CD4-positive, alpha-beta T cell (primary cell): ENCODE measurements around the gene PRPF18. TPM values are rescaled to one million over a fixed set of nuclear protein-coding genes. Genes with fewer than 3 reads are reported as not detected.
A peak's percentile ranks its signal among the peaks of the same experiment; 100 is the strongest.

Source experiments
- ATAC-seq: fragments of 200-7000 bp; cut with Tn5 transposase; one replicate; pipeline ENCODE4 v1.10.0; 2022; ENCODE audit warnings: mild to moderate bottlenecking; ENCODE audit not compliant: poor library complexity
- CTCF ChIA-PET: fragments of 350-600 bp; sonication (Branson Sonifier 250); formaldehyde crosslinking; loops from one replicate; lab custom pipeline; 2021; ENCODE audit warnings: antibody characterized with exemption, inconsistent platforms; lab: Charles Lee
- POLR2A ChIA-PET: fragments of 350-600 bp; sonication (Branson Sonifier 250); formaldehyde crosslinking; loops from one replicate; lab custom pipeline; 2021; ENCODE audit warnings: antibody characterized with exemption, inconsistent platforms; lab: Charles Lee
- DNase-seq, 14 experiments: peaks; one replicate each; pipeline ENCODE4 v3.0.0-alpha.2; 2013 to 2020; ENCODE audit warnings: mixed read lengths in 2 of 14
- H3K27ac ChIP-seq, 2 donors: one replicate each; pipeline versions ENCODE4 v1.5.1 to v1.7.0; 2013; ENCODE audit warnings: low read length in 2 of 2, low read depth in 1 of 2, mild to moderate bottlenecking in 1 of 2
- H3K27me3 ChIP-seq, 2 experiments: 1 replicate in 1 of 2; 2 replicates in 1 of 2; pipeline versions ENCODE4 v1.6.1 to v1.7.0; 2013; ENCODE audit warnings: low read length in 2 of 2, control low read depth in 1 of 2, mild to moderate bottlenecking in 1 of 2, moderate library complexity in 1 of 2; ENCODE audit not compliant: insufficient read depth in 2 of 2, control insufficient read depth in 1 of 2
- H3K36me3 ChIP-seq: one replicate; pipeline ENCODE4 v1.6.1; 2013; ENCODE audit warnings: low read length, control low read depth; ENCODE audit not compliant: insufficient read depth
- H3K4me1 ChIP-seq: one replicate; pipeline ENCODE4 v1.6.1; 2013; ENCODE audit warnings: low read length, control low read depth; ENCODE audit not compliant: insufficient read depth
- H3K4me3 ChIP-seq: one replicate; pipeline ENCODE4 v1.5.1; 2013; ENCODE audit warnings: mild to moderate bottlenecking, low read length, moderate library complexity
- H3K9me3 ChIP-seq, 2 experiments: 1 replicate in 1 of 2; 2 replicates in 1 of 2; pipeline versions ENCODE4 v1.6.1 to v1.7.0; 2013; ENCODE audit warnings: low read length in 2 of 2, mild to moderate bottlenecking in 2 of 2, control low read depth in 1 of 2, moderate library complexity in 1 of 2; ENCODE audit not compliant: control insufficient read depth in 1 of 2, insufficient read depth in 1 of 2
- H3K27ac Mint-ChIP-seq: one replicate; pipeline ENCODE4 v1.8.0; 2020; ENCODE audit warnings: mixed read lengths
- H3K27me3 Mint-ChIP-seq: one replicate; pipeline ENCODE4 v1.8.0; 2021; ENCODE audit warnings: mixed read lengths
- H3K36me3 Mint-ChIP-seq: one replicate; pipeline ENCODE4 v1.8.0; 2021; ENCODE audit warnings: low read depth, mixed read lengths
- H3K4me1 Mint-ChIP-seq: one replicate; pipeline ENCODE4 v1.8.0; 2021; ENCODE audit warnings: low read depth, mixed read lengths
- H3K4me3 Mint-ChIP-seq: one replicate; pipeline ENCODE4 v1.8.0; 2020; ENCODE audit warnings: mild to moderate bottlenecking, mixed read lengths
- H3K9me3 Mint-ChIP-seq: one replicate; pipeline ENCODE4 v1.8.0; 2020; ENCODE audit warnings: mixed read lengths
- intact Hi-C, 2 experiments: fragments of 100-400 bp; cut with DNase I in 1 of 2; cut with micrococcal nuclease in 1 of 2; formaldehyde crosslinking; loops; one replicate each; pipeline versions ENCODE4 v1.15.1 to v1.9.0; 2023 to 2025; cut with DNase I, micrococcal nuclease
- total RNA-seq, 174 experiments: library from RNA in 2 of 174; stranded (reverse) in 2 of 174; gene quantifications; one replicate each; pipeline ENCODE4 v1.2.3 and lab custom pipeline; 2021 to 2026
- TF ChIP-seq, protein P1 (sequence below): fragments of 200-600 bp; IDR thresholded peaks from one replicate; pipeline ENCODE4 v1.8.0; 2022; ENCODE audit warnings: antibody characterized with exemption, mild to moderate bottlenecking

The PRPF18 gene
- total RNA-seq, 2 experiments from 2014 or later: 20.7 to 22.7 TPM

- Histone ChIP-seq H3K4me1 (no peaks in the 10 kb centered on the region), H3K9me3 (no peaks in the 10 kb centered on the region), H3K36me3 (peaks cover 89% of the 10 kb centered on the region), H3K4me3 (no peak overlapping the region), H3K27me3 (no peaks in the 10 kb centered on the region), H3K27ac (no peak overlapping the region)
- ChIA-PET POLR2A (interaction anchor here (1.0 kb wide), 1 partner anchor 8 kb away, joined by 3 read pairs; no protein-coding TSS in a partner anchor), CTCF (no interaction called here)
- no peak for ATAC-seq
- Mint-ChIP-seq H3K36me3 (peaks cover 100% of the 10 kb centered on the region), H3K27ac (no peak overlapping the region), H3K9me3 (no peaks in the 10 kb centered on the region), H3K4me3 (no peak overlapping the region), H3K27me3 (no peaks in the 10 kb centered on the region), H3K4me1 (no peaks in the 10 kb centered on the region)
- TF ChIP-seq, protein P1, sequence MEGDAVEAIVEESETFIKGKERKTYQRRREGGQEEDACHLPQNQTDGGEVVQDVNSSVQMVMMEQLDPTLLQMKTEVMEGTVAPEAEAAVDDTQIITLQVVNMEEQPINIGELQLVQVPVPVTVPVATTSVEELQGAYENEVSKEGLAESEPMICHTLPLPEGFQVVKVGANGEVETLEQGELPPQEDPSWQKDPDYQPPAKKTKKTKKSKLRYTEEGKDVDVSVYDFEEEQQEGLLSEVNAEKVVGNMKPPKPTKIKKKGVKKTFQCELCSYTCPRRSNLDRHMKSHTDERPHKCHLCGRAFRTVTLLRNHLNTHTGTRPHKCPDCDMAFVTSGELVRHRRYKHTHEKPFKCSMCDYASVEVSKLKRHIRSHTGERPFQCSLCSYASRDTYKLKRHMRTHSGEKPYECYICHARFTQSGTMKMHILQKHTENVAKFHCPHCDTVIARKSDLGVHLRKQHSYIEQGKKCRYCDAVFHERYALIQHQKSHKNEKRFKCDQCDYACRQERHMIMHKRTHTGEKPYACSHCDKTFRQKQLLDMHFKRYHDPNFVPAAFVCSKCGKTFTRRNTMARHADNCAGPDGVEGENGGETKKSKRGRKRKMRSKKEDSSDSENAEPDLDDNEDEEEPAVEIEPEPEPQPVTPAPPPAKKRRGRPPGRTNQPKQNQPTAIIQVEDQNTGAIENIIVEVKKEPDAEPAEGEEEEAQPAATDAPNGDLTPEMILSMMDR: no peak
- intact Hi-C loops: no loop called here
- peak in 1 of 14 experiments; percentile 10 for DNase-seq
These were observed 26.8 kb downstream of the PRPF18 start for GRCh38 chr10:13613519-13613918.

GRCh38 chr10:13614530-13615332 lies 28.0 kb downstream of the PRPF18 start:
- intact Hi-C loops: no loop called here
- ChIA-PET CTCF (no interaction called here), POLR2A (no interaction called here)
- Histone ChIP-seq H3K27me3 (no peaks in the 10 kb centered on the region), H3K4me3 (no peak overlapping the region), H3K36me3 (peaks cover 86% of the 10 kb centered on the region), H3K9me3 (no peaks in the 10 kb centered on the region), H3K27ac (no peak overlapping the region), H3K4me1 (no peaks in the 10 kb centered on the region)
- TF ChIP-seq, protein P1: no peak
- DNase-seq (no peak), ATAC-seq (no peak)
- H3K4me3 Mint-ChIP-seq: no peak overlapping the region
- H3K36me3 Mint-ChIP-seq: peaks cover 100% of the 10 kb centered on the region
- H3K27ac Mint-ChIP-seq: no peak overlapping the region
- no peaks in the 10 kb centered on the region for H3K9me3 Mint-ChIP-seq
- no peaks in the 10 kb centered on the region for H3K4me1 Mint-ChIP-seq
- no peaks in the 10 kb centered on the region for H3K27me3 Mint-ChIP-seq

- H3K4me1 ChIP-seq: no peaks in the 10 kb centered on the region
- peaks cover 98% of the 10 kb centered on the region for H3K36me3 Mint-ChIP-seq
- intact Hi-C loops: no loop called here
- DNase-seq (no peak), ATAC-seq (no peak)
- H3K27me3 Mint-ChIP-seq: no peaks in the 10 kb centered on the region
- H3K4me3 Mint-ChIP-seq: no peak overlapping the region
- ChIA-PET CTCF (no interaction called here), POLR2A (no interaction called here)
- no peaks in the 10 kb centered on the region for H3K27me3 ChIP-seq
- TF ChIP-seq, protein P1: no peak
- H3K9me3 Mint-ChIP-seq: no peaks in the 10 kb centered on the region
- H3K9me3 ChIP-seq: no peaks in the 10 kb centered on the region
- no peak overlapping the region for H3K27ac Mint-ChIP-seq
- peaks cover 83% of the 10 kb centered on the region for H3K36me3 ChIP-seq
- H3K27ac ChIP-seq: no peak overlapping the region
- H3K4me1 Mint-ChIP-seq: no peaks in the 10 kb centered on the region
- H3K4me3 ChIP-seq: no peak overlapping the region
These were observed 29.0 kb downstream of the PRPF18 start for GRCh38 chr10:13615650-13616300.
